RWPE1 (cell line): Measurements from ENCODE around the gene ANKRD33B.
"Not testable (repeated sequence)": the region's sequence is repeated elsewhere in the genome, so short reads cannot be mapped to it uniquely, and the experiment has no call there.

Experiments
- CTCF ChIA-PET: fragments of 350-600 bp; sonication (Branson Sonifier 250); formaldehyde crosslinking; extraction: SDS; loops from one replicate; lab custom pipeline; 2021; lab: Yijun Ruan, JAX
- POLR2A ChIA-PET: fragments of 400-600 bp; formaldehyde crosslinking; extraction: SDS; loops from one replicate; lab custom pipeline; 2020; ENCODE audit warnings: antibody characterized with exemption; ENCODE audit not compliant: low non-redundant PET; lab: Yijun Ruan, JAX
- DNase-seq: peaks from one replicate; pipeline ENCODE4 v3.0.0; 2012; ENCODE audit warnings: low spot score
- H3K27ac ChIP-seq: fragments of 450-650 bp; 2 replicates; pipeline ENCODE4 v1.5.1; 2017
- CTCF ChIP-seq: fragments of 450-650 bp; conservative IDR thresholded peaks from 2 replicates; pipeline ENCODE4 v1.5.1; 2017; ENCODE audit warnings: low read depth, mild to moderate bottlenecking

Gene ANKRD33B

GRCh38 chr5:10540951-10541646 lies 22.8 kb upstream of the ANKRD33B start:
- no peak for TF ChIP-seq CTCF
- no peak for DNase-seq
- ChIA-PET CTCF (interaction anchor here (0.7 kb wide), 1 partner anchor 14 kb away, joined by 3 read pairs; no protein-coding TSS in a partner anchor), POLR2A (no interaction called here)
- H3K27ac ChIP-seq = no peak overlapping the region

GRCh38 chr5:10542055-10542550 lies 21.8 kb upstream of the ANKRD33B start:
- H3K27ac ChIP-seq = no peak overlapping the region
- ChIA-PET CTCF (interaction anchor here (0.7 kb wide), 1 partner anchor 9 kb away, joined by 3 read pairs; no protein-coding TSS in a partner anchor), POLR2A (no interaction called here)
- DNase-seq = no peak
- TF ChIP-seq CTCF = no peak

GRCh38 chr5:10543585-10544040 lies 20.3 kb upstream of the ANKRD33B start:
- POLR2A ChIA-PET = no interaction called here
- H3K27ac ChIP-seq = no peak overlapping the region
- CTCF ChIA-PET = no interaction called here
- TF ChIP-seq CTCF = no peak
- no peak for DNase-seq

GRCh38 chr5:10545084-10545483 lies 18.8 kb upstream of the ANKRD33B start:
- ChIA-PET CTCF (no interaction called here), POLR2A (no interaction called here)
- no peak overlapping the region for H3K27ac ChIP-seq
- TF ChIP-seq CTCF = no peak
- no peak for DNase-seq

- no peak for DNase-seq
- ChIA-PET POLR2A (no interaction called here), CTCF (interaction anchor here (0.5 to 0.6 kb wide), 2 partner anchors 41 to 92 kb away, joined by 3 read pairs; no protein-coding TSS in a partner anchor)
- H3K27ac ChIP-seq = no peak overlapping the region
- no peak for TF ChIP-seq CTCF
Observed at GRCh38 chr5:10546186-10546585, 17.7 kb upstream of the ANKRD33B start.

GRCh38 chr5:10548418-10549122 lies 15.3 kb upstream of the ANKRD33B start:
- no peak for TF ChIP-seq CTCF
- H3K27ac ChIP-seq = no peak overlapping the region
- CTCF ChIA-PET = interaction anchor here (0.7 kb wide), 1 partner anchor 94 kb away, joined by 4 read pairs; no protein-coding TSS in a partner anchor
- no peak for DNase-seq
- POLR2A ChIA-PET = no interaction called here

- H3K27ac ChIP-seq, CTCF ChIA-PET, POLR2A ChIA-PET, DNase-seq: not testable (repeated sequence)
Observed at GRCh38 chr5:10549123-10549514, 14.8 kb upstream of the ANKRD33B start.
